DND-41 (cell line): Measurements from ENCODE around the gene PPP1R10.

Source experiments
- ATAC-seq: fragments of 200-7000 bp; cut with Tn5 transposase; 3 replicates; pipeline ENCODE4 v1.9.1; 2021; ENCODE audit warnings: low read depth; ENCODE audit not compliant: insufficient read depth
- DNase-seq: peaks from one replicate; pipeline ENCODE4 v3.0.0-alpha.2; 2020
- H2AFZ ChIP-seq: 2 replicates; pipeline ENCODE4 v1.6.0; 2012; ENCODE audit warnings: low read depth, low read length
- H3K27ac ChIP-seq: 2 replicates; pipeline ENCODE4 v1.5.1; 2012; ENCODE audit warnings: low read length, inconsistent platforms
- H3K27me3 ChIP-seq: fragments of 200-600 bp; sonication (generic); 2 replicates; pipeline ENCODE4 v1.6.0; 2012; ENCODE audit warnings: low read length, mild to moderate bottlenecking, inconsistent platforms; ENCODE audit not compliant: insufficient read depth, poor library complexity
- H3K36me3 ChIP-seq: 2 replicates; pipeline ENCODE4 v1.5.1; 2012; ENCODE audit warnings: low read length, inconsistent platforms; ENCODE audit not compliant: insufficient read depth
- H3K4me1 ChIP-seq: 2 replicates; pipeline ENCODE4 v1.5.1; 2012; ENCODE audit warnings: mild to moderate bottlenecking, low read length; ENCODE audit not compliant: insufficient read depth
- H3K4me2 ChIP-seq: 2 replicates; pipeline ENCODE4 v1.6.0; 2012; ENCODE audit warnings: mild to moderate bottlenecking, moderate library complexity, low read length, inconsistent platforms; ENCODE audit not compliant: insufficient read depth
- H3K4me3 ChIP-seq, 2 experiments: fragments of 200-600 bp in 1 of 2; shearing (Covaris generic) in 1 of 2; 2 replicates each; pipeline ENCODE4 v1.5.1; 2012 to 2016; ENCODE audit warnings: inconsistent platforms in 2 of 2, low read length in 2 of 2, mild to moderate bottlenecking in 2 of 2, low read depth in 1 of 2, moderate library complexity in 1 of 2
- H3K79me2 ChIP-seq: 2 replicates; pipeline ENCODE4 v1.6.0; 2012; ENCODE audit warnings: low read length, inconsistent platforms; ENCODE audit not compliant: insufficient read depth
- H3K9ac ChIP-seq: 2 replicates; pipeline ENCODE4 v1.6.0; 2012; ENCODE audit warnings: low read depth, mild to moderate bottlenecking, inconsistent platforms, low read length, moderate library complexity
- H3K9me3 ChIP-seq: 2 replicates; pipeline ENCODE4 v1.5.1; 2012; ENCODE audit warnings: low read length, moderate library complexity, mild to moderate bottlenecking, inconsistent platforms; ENCODE audit not compliant: insufficient read depth, severe bottlenecking
- H4K20me1 ChIP-seq: 2 replicates; pipeline ENCODE4 v1.6.0; 2012; ENCODE audit warnings: low read length; ENCODE audit not compliant: insufficient read depth
- EZH2 ChIP-seq: IDR thresholded peaks from 3 replicates; pipeline ENCODE4 v1.6.1; 2012; ENCODE audit warnings: borderline replicate concordance, low read depth, mild to moderate bottlenecking, moderate library complexity, low read length, inconsistent platforms; ENCODE audit not compliant: severe bottlenecking
- TF ChIP-seq, protein P1 (sequence below): IDR thresholded peaks from 2 replicates; pipeline ENCODE4 v1.5.1; 2012; ENCODE audit warnings: borderline replicate concordance, low read length, moderate library complexity, mild to moderate bottlenecking; ENCODE audit not compliant: poor library complexity, severe bottlenecking; ENCODE audit errors: extremely low read depth

The PPP1R10 gene

GRCh38 chr6:30646450-30647241 is 29.6 kb upstream of the PPP1R10 start, which contains the start of gene C6orf136:
C6orf136 (plus strand) TSS chr6:30647133; CDS start chr6:30647232, 99 bp downstream.
- peak within 1 kb of the TSS; percentile 95 for H3K27ac ChIP-seq
- ATAC-seq (peak; percentile 78), DNase-seq (peak; percentile 95)
- H3K4me3 ChIP-seq = peak within 1 kb of the TSS; percentile 94 to 98
- peak within 1 kb of the TSS; percentile 95 for H2AFZ ChIP-seq
- peaks cover 32% of the 10 kb centered on the region for H3K4me1 ChIP-seq
- no peaks in the 10 kb centered on the region for H3K27me3 ChIP-seq
- peak within 1 kb of the TSS; percentile 96 for H3K9ac ChIP-seq
- no peaks in the 10 kb centered on the region for H3K9me3 ChIP-seq
- H3K36me3 ChIP-seq = peaks cover 59% of the 10 kb centered on the region
- peaks cover 62% of the 10 kb centered on the region for H3K79me2 ChIP-seq
- H4K20me1 ChIP-seq = peaks cover 9% of the 10 kb centered on the region; the same call in 1 of the 2 replicates
- H3K4me2 ChIP-seq = peak within 1 kb of the TSS; percentile 68
- TF ChIP-seq EZH2 = no peak
- TF ChIP-seq, protein P1, sequence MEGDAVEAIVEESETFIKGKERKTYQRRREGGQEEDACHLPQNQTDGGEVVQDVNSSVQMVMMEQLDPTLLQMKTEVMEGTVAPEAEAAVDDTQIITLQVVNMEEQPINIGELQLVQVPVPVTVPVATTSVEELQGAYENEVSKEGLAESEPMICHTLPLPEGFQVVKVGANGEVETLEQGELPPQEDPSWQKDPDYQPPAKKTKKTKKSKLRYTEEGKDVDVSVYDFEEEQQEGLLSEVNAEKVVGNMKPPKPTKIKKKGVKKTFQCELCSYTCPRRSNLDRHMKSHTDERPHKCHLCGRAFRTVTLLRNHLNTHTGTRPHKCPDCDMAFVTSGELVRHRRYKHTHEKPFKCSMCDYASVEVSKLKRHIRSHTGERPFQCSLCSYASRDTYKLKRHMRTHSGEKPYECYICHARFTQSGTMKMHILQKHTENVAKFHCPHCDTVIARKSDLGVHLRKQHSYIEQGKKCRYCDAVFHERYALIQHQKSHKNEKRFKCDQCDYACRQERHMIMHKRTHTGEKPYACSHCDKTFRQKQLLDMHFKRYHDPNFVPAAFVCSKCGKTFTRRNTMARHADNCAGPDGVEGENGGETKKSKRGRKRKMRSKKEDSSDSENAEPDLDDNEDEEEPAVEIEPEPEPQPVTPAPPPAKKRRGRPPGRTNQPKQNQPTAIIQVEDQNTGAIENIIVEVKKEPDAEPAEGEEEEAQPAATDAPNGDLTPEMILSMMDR = no peak

DNA sequence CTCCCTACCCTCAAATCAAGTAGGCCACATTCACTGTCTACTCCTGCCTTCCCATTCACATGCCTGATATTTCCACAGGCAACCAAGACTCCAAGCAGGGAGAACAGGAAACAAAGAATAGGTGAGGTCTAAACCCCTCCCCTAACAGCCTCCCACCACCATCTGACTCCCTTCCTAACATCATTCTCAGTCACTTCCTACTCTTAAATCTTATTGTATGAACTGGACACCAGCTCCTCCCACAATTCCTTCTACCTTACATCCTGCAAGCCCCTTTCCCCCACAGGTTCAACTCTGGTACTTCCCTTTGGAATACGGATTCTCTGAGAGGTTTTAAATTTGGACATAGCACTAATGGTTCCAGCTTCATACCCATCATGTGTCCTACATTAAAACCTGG is 28.9 kb upstream of the PPP1R10 start:
- Histone ChIP-seq H3K36me3 (peaks cover 60% of the 10 kb centered on the region), H3K4me3 (peak overlapping the region in 1 of 2 experiments; percentile 98; a peak in 2 of 4 replicates), H3K9ac (peak overlapping the region; percentile 96), H2AFZ (no peak overlapping the region), H3K4me1 (peaks cover 32% of the 10 kb centered on the region), H4K20me1 (peaks cover 9% of the 10 kb centered on the region; the same call in 1 of the 2 replicates), H3K27ac (peak overlapping the region; percentile 19), H3K79me2 (peaks cover 62% of the 10 kb centered on the region), H3K27me3 (no peaks in the 10 kb centered on the region), H3K4me2 (peak overlapping the region; percentile 68), H3K9me3 (no peaks in the 10 kb centered on the region)
- TF ChIP-seq EZH2 = no peak
- TF ChIP-seq, protein P1 = no peak
- no peak for DNase-seq
- ATAC-seq = no peak

- DNase-seq (no peak), ATAC-seq (no peak)
- peaks cover 32% of the 10 kb centered on the region for H3K4me1 ChIP-seq
- H3K9ac ChIP-seq = no peak overlapping the region
- no peak overlapping the region for H3K4me2 ChIP-seq
- H3K27ac ChIP-seq = no peak overlapping the region
- peaks cover 65% of the 10 kb centered on the region for H3K36me3 ChIP-seq
- H3K79me2 ChIP-seq = peaks cover 57% of the 10 kb centered on the region
- H3K4me3 ChIP-seq = no peak overlapping the region
- H2AFZ ChIP-seq = no peak overlapping the region
- H3K9me3 ChIP-seq = no peaks in the 10 kb centered on the region
- H3K27me3 ChIP-seq = no peaks in the 10 kb centered on the region
- TF ChIP-seq, protein P1 = no peak
- no peak for TF ChIP-seq EZH2
- H4K20me1 ChIP-seq = peaks cover 9% of the 10 kb centered on the region; the same call in 1 of the 2 replicates
Measured at GRCh38 chr6:30644769-30645168, 27.7 kb upstream of the PPP1R10 start.
